Neural progenitor cell (in vitro differentiated cells): ENCODE data around the gene ARAP3. TPM values are rescaled to one million over a fixed set of nuclear protein-coding genes. Genes with fewer than 3 reads are reported as not detected.
"Not testable (repeated sequence)": the region's sequence is repeated elsewhere in the genome, so short reads cannot be mapped to it uniquely, and the experiment has no call there.

Experiments
- DNase-seq: peaks from one replicate; pipeline ENCODE4 v3.0.0-alpha.2; 2016; ENCODE audit warnings: low spot score
- H2AFZ ChIP-seq: fragments of 200-600 bp; sonication (generic); replicated peaks from 2 replicates; pipeline ENCODE4 v1.6.1; 2016; ENCODE audit warnings: antibody characterized with exemption
- H3F3A ChIP-seq: fragments of 200-600 bp; sonication (generic); 2 replicates; pipeline ENCODE4 v1.6.1; 2016; ENCODE audit warnings: antibody characterized with exemption, low read depth
- H3K27ac ChIP-seq: fragments of 200-600 bp; sonication (generic); 2 replicates; pipeline ENCODE4 v1.5.1; 2016; ENCODE audit warnings: mild to moderate bottlenecking
- H3K27me3 ChIP-seq: fragments of 200-600 bp; sonication (generic); 2 replicates; pipeline ENCODE4 v1.6.1; 2016; ENCODE audit warnings: mild to moderate bottlenecking, moderate library complexity
- H3K36me3 ChIP-seq: fragments of 200-600 bp; sonication (generic); 2 replicates; pipeline ENCODE4 v1.5.1; 2016
- H3K4me1 ChIP-seq: fragments of 200-600 bp; sonication (generic); 2 replicates; pipeline ENCODE4 v1.6.1; 2016; ENCODE audit warnings: mixed run types
- H3K4me2 ChIP-seq: fragments of 200-600 bp; sonication (generic); 2 replicates; pipeline ENCODE4 v1.6.1; 2016
- H3K4me3 ChIP-seq: fragments of 200-600 bp; sonication (generic); 2 replicates; pipeline ENCODE4 v1.5.1; 2016
- H3K79me2 ChIP-seq: fragments of 200-600 bp; sonication (generic); 2 replicates; pipeline ENCODE4 v1.6.1; 2016; ENCODE audit warnings: low read depth
- H3K9ac ChIP-seq: fragments of 200-600 bp; sonication (generic); 2 replicates; pipeline ENCODE4 v1.6.1; 2016
- H3K9me3 ChIP-seq: fragments of 200-600 bp; sonication (generic); 2 replicates; pipeline ENCODE4 v1.5.1; 2016; ENCODE audit warnings: low read depth
- H4K20me1 ChIP-seq: fragments of 200-600 bp; sonication (generic); 2 replicates; pipeline ENCODE4 v1.6.1; 2016; ENCODE audit warnings: low read depth
- H3K27ac Mint-ChIP-seq: 3 replicates; pipeline ENCODE4 v1.8.0; 2021; ENCODE audit warnings: mixed read lengths
- H3K27me3 Mint-ChIP-seq: 2 replicates; pipeline ENCODE4 v1.8.0; 2022; ENCODE audit warnings: low read depth, mild to moderate bottlenecking, inconsistent platforms, moderate library complexity, mixed read lengths; ENCODE audit not compliant: insufficient read depth
- H3K36me3 Mint-ChIP-seq: 3 replicates; pipeline ENCODE4 v1.8.0; 2021; ENCODE audit warnings: mixed read lengths
- H3K4me1 Mint-ChIP-seq: 3 replicates; pipeline ENCODE4 v1.8.0; 2021; ENCODE audit warnings: mixed read lengths
- H3K4me3 Mint-ChIP-seq: 3 replicates; pipeline ENCODE4 v1.8.0; 2021; ENCODE audit warnings: mild to moderate bottlenecking, moderate library complexity, mixed read lengths
- H3K9me3 Mint-ChIP-seq: 3 replicates; pipeline ENCODE4 v1.8.0; 2020; ENCODE audit warnings: mixed read lengths
- CTCF ChIP-seq: fragments of 200-600 bp; sonication (generic); IDR thresholded peaks from 2 replicates; pipeline ENCODE4 v1.5.1; 2017; ENCODE audit warnings: antibody characterized with exemption, mild to moderate bottlenecking
- EZH2 ChIP-seq: fragments of 200-600 bp; sonication (generic); IDR thresholded peaks from 2 replicates; pipeline ENCODE4 v1.6.1; 2017; ENCODE audit warnings: antibody characterized with exemption, mild to moderate bottlenecking, moderate library complexity
- EZH2phosphoT487 ChIP-seq: fragments of 200-600 bp; sonication (generic); IDR thresholded peaks from 2 replicates; pipeline ENCODE4 v1.6.1; 2017; ENCODE audit warnings: antibody characterized with exemption
- total RNA-seq: library from RNA; depleted of rRNA; stranded (reverse); fragments of >200 nt; gene quantifications from 2 replicates; pipeline ENCODE4 v1.2.3, GENCODE V29; 2015; ENCODE audit warnings: low replicate concordance

The ARAP3 gene
- total RNA-seq, 1 donor from 2014 or later, result 7.6 TPM

- H3K4me3 Mint-ChIP-seq, result no peak overlapping the region
- H3K4me2 ChIP-seq, result peak overlapping the region; percentile 61
- TF ChIP-seq EZH2phosphoT487 (no peak), EZH2 (no peak), CTCF (no peak)
Measured at GRCh38 chr5:141613344-141613743, 68.7 kb downstream of the ARAP3 start.

GRCh38 chr5:141611289-141611688, 70.7 kb downstream of the ARAP3 start:
- H4K20me1 ChIP-seq, result peaks cover 7% of the 10 kb centered on the region
- no peak overlapping the region for H2AFZ ChIP-seq
- Mint-ChIP-seq H3K9me3 (no peaks in the 10 kb centered on the region), H3K4me3 (no peak overlapping the region), H3K27me3 (peaks cover 4% of the 10 kb centered on the region), H3K4me1 (peaks cover 19% of the 10 kb centered on the region), H3K36me3 (peaks cover 8% of the 10 kb centered on the region), H3K27ac (peak overlapping the region; percentile 0)
- H3K27me3 ChIP-seq, result no peaks in the 10 kb centered on the region
- no peaks in the 10 kb centered on the region for H3K36me3 ChIP-seq
- H3K4me3 ChIP-seq, result no peak overlapping the region
- H3K4me1 ChIP-seq, result peaks cover 26% of the 10 kb centered on the region
- H3K27ac ChIP-seq, result peak overlapping the region; percentile 30
- H3K4me2 ChIP-seq, result no peak overlapping the region
- H3K9ac ChIP-seq, result no peak overlapping the region
- H3F3A ChIP-seq, result peaks cover 23% of the 10 kb centered on the region
- peak; percentile 42 for DNase-seq
- H3K9me3 ChIP-seq, result no peaks in the 10 kb centered on the region
- H3K79me2 ChIP-seq, result peaks cover 100% of the 10 kb centered on the region
- TF ChIP-seq EZH2phosphoT487, result no peak
- no peak for TF ChIP-seq EZH2
- TF ChIP-seq CTCF, result no peak

More at GRCh38 chr5:141613344-141613743, 68.7 kb downstream of the ARAP3 start:
- Histone ChIP-seq H2AFZ (no peak overlapping the region), H3K79me2 (peaks cover 100% of the 10 kb centered on the region), H3K36me3 (no peaks in the 10 kb centered on the region), H3K4me3 (peak overlapping the region; percentile 12), H3F3A (peaks cover 30% of the 10 kb centered on the region), H3K4me1 (peaks cover 40% of the 10 kb centered on the region), H3K27me3 (no peaks in the 10 kb centered on the region), H3K27ac (no peak overlapping the region), H4K20me1 (peaks cover 9% of the 10 kb centered on the region), H3K9me3 (no peaks in the 10 kb centered on the region), H3K9ac (no peak overlapping the region)
- DNase-seq, result no peak
- H3K36me3 Mint-ChIP-seq, result peaks cover 14% of the 10 kb centered on the region
- H3K4me1 Mint-ChIP-seq, result peaks cover 35% of the 10 kb centered on the region
- H3K27me3 Mint-ChIP-seq, result peaks cover 5% of the 10 kb centered on the region
- no peak overlapping the region for H3K27ac Mint-ChIP-seq
- no peaks in the 10 kb centered on the region for H3K9me3 Mint-ChIP-seq

GRCh38 chr5:141609921-141610320, 72.1 kb downstream of the ARAP3 start:
- not testable (repeated sequence) for H3K9me3 ChIP-seq, H3K27ac ChIP-seq, H3K9me3 Mint-ChIP-seq, H3K27ac Mint-ChIP-seq, H3K4me3 ChIP-seq, H3K36me3 ChIP-seq, H3K27me3 ChIP-seq, H3K4me3 Mint-ChIP-seq, H3K27me3 Mint-ChIP-seq, DNase-seq, H2AFZ ChIP-seq, H3K4me2 ChIP-seq, H4K20me1 ChIP-seq, H3K9ac ChIP-seq, H3K36me3 Mint-ChIP-seq
- Histone ChIP-seq H3F3A (peaks cover 17% of the 10 kb centered on the region), H3K79me2 (peaks cover 100% of the 10 kb centered on the region), H3K4me1 (peaks cover 24% of the 10 kb centered on the region)
- peaks cover 17% of the 10 kb centered on the region for H3K4me1 Mint-ChIP-seq

- H3F3A ChIP-seq, result peaks cover 17% of the 10 kb centered on the region
- no peak overlapping the region for H2AFZ ChIP-seq
- Mint-ChIP-seq H3K27me3 (no peaks in the 10 kb centered on the region), H3K9me3 (no peaks in the 10 kb centered on the region), H3K4me1 (peaks cover 19% of the 10 kb centered on the region), H3K4me3 (no peak overlapping the region), H3K27ac (no peak overlapping the region), H3K36me3 (peaks cover 2% of the 10 kb centered on the region)
- H3K27me3 ChIP-seq, result no peaks in the 10 kb centered on the region
- H3K79me2 ChIP-seq, result peaks cover 98% of the 10 kb centered on the region
- peaks cover 10% of the 10 kb centered on the region for H4K20me1 ChIP-seq
- H3K4me2 ChIP-seq, result no peak overlapping the region
- DNase-seq, result no peak
- H3K36me3 ChIP-seq, result no peaks in the 10 kb centered on the region
- no peaks in the 10 kb centered on the region for H3K9me3 ChIP-seq
- peaks cover 18% of the 10 kb centered on the region for H3K4me1 ChIP-seq
- H3K4me3 ChIP-seq, result no peak overlapping the region
- no peak overlapping the region for H3K27ac ChIP-seq
- H3K9ac ChIP-seq, result no peak overlapping the region
- TF ChIP-seq EZH2 (no peak), EZH2phosphoT487 (no peak), CTCF (no peak)
Measured at GRCh38 chr5:141609044-141609443, 73.0 kb downstream of the ARAP3 start.
